ENCODE results near the gene SMARCAL1. TPM values are rescaled to one million over a fixed set of nuclear protein-coding genes. Genes with fewer than 3 reads are reported as not detected.
"Not testable (repeated sequence)": the region's sequence is repeated elsewhere in the genome, so short reads cannot be mapped to it uniquely, and the experiment has no call there.

Gene SMARCAL1
- total and polyA plus RNA-seq, 4 donors = 3.4 to 9.3 (median 5.4) TPM

GRCh38 chr2:216384409-216384808 lies 27.9 kb upstream of the SMARCAL1 start:
- H3K4me1 ChIP-seq (ENCODE audit: control insufficient read depth in 4 of 4, insufficient read depth in 4 of 4, low read length in 3 of 4); H3K36me3 ChIP-seq (ENCODE audit: control insufficient read depth in 4 of 4, insufficient read depth in 3 of 4, low read depth in 1 of 4, low read length in 3 of 4); H3K27me3 ChIP-seq (ENCODE audit: control insufficient read depth in 4 of 4, insufficient read depth in 4 of 4, low read length in 3 of 4); H3K9ac ChIP-seq (ENCODE audit: low read depth in 1 of 2, low read length in 2 of 2); H3K4me3 ChIP-seq (ENCODE audit: low read depth in 1 of 3, low read length in 3 of 3); H3K9me3 ChIP-seq (ENCODE audit: control insufficient read depth in 4 of 4, low read length in 3 of 4); H3K27ac ChIP-seq (ENCODE audit: low read depth in 1 of 2, low read length in 2 of 2); DNase-seq (ENCODE audit: low spot score): not testable (repeated sequence)
- 79% methylated on average over 2 of the region's 2 CpGs for WGBS

- TF ChIP-seq NR2F2 (IDR thresholded peaks at IDR 0.05) = no peak
- TF ChIP-seq RAD21 (IDR thresholded peaks at IDR 0.05) = no peak
- no peak for TF ChIP-seq CTCF (IDR thresholded peaks at IDR 0.05; ENCODE audit: low read depth, low read length, missing input control)
- TF ChIP-seq HNF4A (conservative IDR thresholded peaks at IDR 0.05) = no peak
- no peak for TF ChIP-seq ATF3 (IDR thresholded peaks at IDR 0.05)
- TF ChIP-seq FOXA2 (IDR thresholded peaks at IDR 0.05) = no peak
- no peak for TF ChIP-seq MAX (IDR thresholded peaks at IDR 0.05)
- no peak for TF ChIP-seq RXRA (IDR thresholded peaks at IDR 0.05)
- Histone ChIP-seq H3K27ac (ENCODE audit: low read depth in 1 of 2, low read length in 2 of 2) (no peak overlapping the region), H3K4me1 (ENCODE audit: control insufficient read depth in 4 of 4, insufficient read depth in 4 of 4, low read length in 3 of 4) (no peaks in the 10 kb centered on the region), H3K36me3 (ENCODE audit: control insufficient read depth in 4 of 4, insufficient read depth in 3 of 4, low read depth in 1 of 4, low read length in 3 of 4) (no peaks in the 10 kb centered on the region), H3K27me3 (ENCODE audit: control insufficient read depth in 4 of 4, insufficient read depth in 4 of 4, low read length in 3 of 4) (no peaks in the 10 kb centered on the region), H3K9ac (ENCODE audit: low read depth in 1 of 2, low read length in 2 of 2) (no peak overlapping the region), H3K4me3 (ENCODE audit: low read depth in 1 of 3, low read length in 3 of 3) (no peak overlapping the region), H3K9me3 (ENCODE audit: control insufficient read depth in 4 of 4, low read length in 3 of 4) (no peaks in the 10 kb centered on the region)
- no peak for DNase-seq (ENCODE audit: low spot score)
- 46% methylated on average over 2 of the region's 2 CpGs for WGBS
These were observed 26.8 kb upstream of the SMARCAL1 start for GRCh38 chr2:216385478-216385877.

GRCh38 chr2:216387262-216387661 lies 25.0 kb upstream of the SMARCAL1 start:
- Histone ChIP-seq H3K36me3 (ENCODE audit: control insufficient read depth in 4 of 4, insufficient read depth in 3 of 4, low read depth in 1 of 4, low read length in 3 of 4) (no peaks in the 10 kb centered on the region), H3K9ac (ENCODE audit: low read depth in 1 of 2, low read length in 2 of 2) (no peak overlapping the region), H3K9me3 (ENCODE audit: control insufficient read depth in 4 of 4, low read length in 3 of 4) (no peaks in the 10 kb centered on the region), H3K27me3 (ENCODE audit: control insufficient read depth in 4 of 4, insufficient read depth in 4 of 4, low read length in 3 of 4) (no peaks in the 10 kb centered on the region), H3K27ac (ENCODE audit: low read depth in 1 of 2, low read length in 2 of 2) (no peak overlapping the region), H3K4me3 (ENCODE audit: low read depth in 1 of 3, low read length in 3 of 3) (no peak overlapping the region), H3K4me1 (ENCODE audit: control insufficient read depth in 4 of 4, insufficient read depth in 4 of 4, low read length in 3 of 4) (no peaks in the 10 kb centered on the region)
- TF ChIP-seq YY1 (IDR thresholded peaks at IDR 0.05) = no peak
- no peak for TF ChIP-seq NR2F2 (IDR thresholded peaks at IDR 0.05)
- TF ChIP-seq ATF3 (IDR thresholded peaks at IDR 0.05) = no peak
- TF ChIP-seq REST (IDR thresholded peaks at IDR 0.05) = no peak
- TF ChIP-seq SP1 (IDR thresholded peaks at IDR 0.05) = no peak
- TF ChIP-seq FOXA1 (IDR thresholded peaks at IDR 0.05) = no peak
- no peak for TF ChIP-seq FOXA2 (IDR thresholded peaks at IDR 0.05)
- no peak for TF ChIP-seq GABPA (IDR thresholded peaks at IDR 0.05 in 1 of 2, conservative IDR thresholded peaks at IDR 0.05 in 1 of 2)
- DNase-seq (ENCODE audit: low spot score) = no peak
- 92% methylated on average over 2 of the region's 2 CpGs for WGBS

All from liver (tissue), 9 donors.